ENCODE measurements around the gene TRMT2A. TPM values are rescaled to one million over a fixed set of nuclear protein-coding genes. Genes with fewer than 3 reads are reported as not detected.

The TRMT2A gene
- polyA plus RNA-seq, 1 of the 3 experiments (the other 2 are of a cell fraction) = 54.6 TPM

DNA sequence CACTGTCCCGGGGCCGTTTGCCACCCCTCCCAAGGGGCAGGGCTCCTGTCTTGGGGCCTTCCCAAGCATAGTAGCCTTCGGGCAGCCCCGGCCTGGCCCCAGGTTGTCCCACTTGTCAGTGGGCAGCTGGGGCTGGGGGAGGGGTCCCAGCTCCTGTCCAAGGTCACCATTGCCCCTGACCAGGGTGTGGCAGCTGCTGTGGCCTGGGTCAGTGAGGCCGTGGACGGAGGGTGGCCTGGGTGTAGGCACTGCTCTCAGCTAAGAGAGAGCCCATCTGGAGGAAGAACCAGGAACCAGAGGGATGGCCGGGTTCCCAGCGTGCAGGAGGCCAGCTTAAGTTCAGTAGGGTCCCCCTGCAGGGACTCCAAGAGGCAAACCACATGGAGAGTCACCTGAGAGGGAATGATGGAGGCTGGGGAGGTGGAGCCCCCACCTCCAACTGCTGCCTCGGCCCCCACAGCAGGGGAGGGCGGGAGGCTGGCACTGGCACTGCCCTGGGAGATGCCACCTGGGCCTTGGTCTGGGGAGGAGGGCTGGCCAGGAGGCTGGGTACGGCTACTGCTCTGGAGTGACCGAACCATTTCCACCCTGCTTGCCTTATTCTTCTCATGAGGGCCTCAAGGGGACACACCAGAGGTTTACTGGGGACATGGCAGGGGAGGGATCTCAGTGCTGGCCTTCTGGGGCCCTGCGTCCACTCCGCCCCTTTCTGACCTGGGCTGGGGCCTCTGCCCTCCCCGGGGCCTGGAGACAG lies 40.6 kb upstream of the TRMT2A start:
- H3K27ac ChIP-seq (ENCODE audit: low read depth in 2 of 2, low read length in 1 of 2) = no peak overlapping the region
- no peaks in the 10 kb centered on the region for H3K9me3 ChIP-seq
- H3K79me2 ChIP-seq (ENCODE audit: insufficient read depth) = 0 out of 2 replicates have a peak, but pooled peaks cover 4% of the 10 kb centered on the region
- ChIA-PET POLR2A (interaction anchor here (0.6 to 1.4 kb wide), 6 partner anchors 80 to 702 kb away, joined by 3 to 6 read pairs (median 3); partner anchors contain the start of gene ZNF74), CTCF (interaction anchor here (0.6 to 5.1 kb wide), 44 partner anchors 8 to 383 kb away, joined by 3 to 87 read pairs (median 5); partner anchors contain the start of gene DGCR6L)
- H3K4me3 ChIP-seq (ENCODE audit: low read depth in 2 of 2, low read length in 1 of 2) = no peak overlapping the region
- H4K20me1 ChIP-seq (ENCODE audit: insufficient read depth) = no peaks in the 10 kb centered on the region
- peaks cover 0 to 35% of the 10 kb centered on the region in 2 experiments; a peak in 1 of 4 replicates for H3K4me1 ChIP-seq (ENCODE audit: control insufficient read depth in 1 of 2, insufficient read depth in 2 of 2, low read depth in 1 of 2, low read length in 1 of 2)
- peaks cover 0 to 2% of the 10 kb centered on the region in 2 experiments for H3K36me3 ChIP-seq (replicated peaks in 1 of 2; ENCODE audit: control insufficient read depth in 1 of 2, insufficient read depth in 2 of 2, low read length in 1 of 2)
- TF ChIP-seq MEF2A (IDR thresholded peaks at IDR 0.05; ENCODE audit: borderline replicate concordance, low read depth) (no peak), RAD21 (IDR thresholded peaks at IDR 0.05; ENCODE audit: low read length) (no peak), FOXM1 (IDR thresholded peaks at IDR 0.05; ENCODE audit: low read depth) (no peak), RCOR1 (IDR thresholded peaks at IDR 0.05; ENCODE audit: low read length) (no peak), ELF1 (IDR thresholded peaks at IDR 0.05) (no peak), GATA2 (CRISPR knock-in tag; IDR thresholded peaks at IDR 0.05) (no peak), CHD2 (IDR thresholded peaks at IDR 0.05; ENCODE audit: low read length, partially characterized antibody) (no peak), POLR2AphosphoS5 (IDR thresholded peaks at IDR 0.05; ENCODE audit: low read depth, low read length) (no peak), SMC3 (IDR thresholded peaks at IDR 0.05; ENCODE audit: low read depth, low read length) (no peak), RXRA (IDR thresholded peaks at IDR 0.05; ENCODE audit: borderline replicate concordance, low read depth) (no peak), TEAD4 (IDR thresholded peaks at IDR 0.05; ENCODE audit: borderline replicate concordance, insufficient read depth) (no peak), FOXJ3 (CRISPR knock-in tag; IDR thresholded peaks at IDR 0.05) (no peak), NFIC (IDR thresholded peaks at IDR 0.05; ENCODE audit: borderline replicate concordance) (no peak)
- TF ChIP-seq, protein P1, sequence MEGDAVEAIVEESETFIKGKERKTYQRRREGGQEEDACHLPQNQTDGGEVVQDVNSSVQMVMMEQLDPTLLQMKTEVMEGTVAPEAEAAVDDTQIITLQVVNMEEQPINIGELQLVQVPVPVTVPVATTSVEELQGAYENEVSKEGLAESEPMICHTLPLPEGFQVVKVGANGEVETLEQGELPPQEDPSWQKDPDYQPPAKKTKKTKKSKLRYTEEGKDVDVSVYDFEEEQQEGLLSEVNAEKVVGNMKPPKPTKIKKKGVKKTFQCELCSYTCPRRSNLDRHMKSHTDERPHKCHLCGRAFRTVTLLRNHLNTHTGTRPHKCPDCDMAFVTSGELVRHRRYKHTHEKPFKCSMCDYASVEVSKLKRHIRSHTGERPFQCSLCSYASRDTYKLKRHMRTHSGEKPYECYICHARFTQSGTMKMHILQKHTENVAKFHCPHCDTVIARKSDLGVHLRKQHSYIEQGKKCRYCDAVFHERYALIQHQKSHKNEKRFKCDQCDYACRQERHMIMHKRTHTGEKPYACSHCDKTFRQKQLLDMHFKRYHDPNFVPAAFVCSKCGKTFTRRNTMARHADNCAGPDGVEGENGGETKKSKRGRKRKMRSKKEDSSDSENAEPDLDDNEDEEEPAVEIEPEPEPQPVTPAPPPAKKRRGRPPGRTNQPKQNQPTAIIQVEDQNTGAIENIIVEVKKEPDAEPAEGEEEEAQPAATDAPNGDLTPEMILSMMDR (IDR thresholded peaks at IDR 0.05) = no peak
- TF ChIP-seq, protein P2, sequence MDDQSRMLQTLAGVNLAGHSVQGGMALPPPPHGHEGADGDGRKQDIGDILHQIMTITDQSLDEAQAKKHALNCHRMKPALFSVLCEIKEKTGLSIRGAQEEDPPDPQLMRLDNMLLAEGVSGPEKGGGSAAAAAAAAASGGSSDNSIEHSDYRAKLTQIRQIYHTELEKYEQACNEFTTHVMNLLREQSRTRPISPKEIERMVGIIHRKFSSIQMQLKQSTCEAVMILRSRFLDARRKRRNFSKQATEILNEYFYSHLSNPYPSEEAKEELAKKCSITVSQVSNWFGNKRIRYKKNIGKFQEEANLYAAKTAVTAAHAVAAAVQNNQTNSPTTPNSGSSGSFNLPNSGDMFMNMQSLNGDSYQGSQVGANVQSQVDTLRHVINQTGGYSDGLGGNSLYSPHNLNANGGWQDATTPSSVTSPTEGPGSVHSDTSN (IDR thresholded peaks at IDR 0.05) = no peak
- TF ChIP-seq, protein P3, sequence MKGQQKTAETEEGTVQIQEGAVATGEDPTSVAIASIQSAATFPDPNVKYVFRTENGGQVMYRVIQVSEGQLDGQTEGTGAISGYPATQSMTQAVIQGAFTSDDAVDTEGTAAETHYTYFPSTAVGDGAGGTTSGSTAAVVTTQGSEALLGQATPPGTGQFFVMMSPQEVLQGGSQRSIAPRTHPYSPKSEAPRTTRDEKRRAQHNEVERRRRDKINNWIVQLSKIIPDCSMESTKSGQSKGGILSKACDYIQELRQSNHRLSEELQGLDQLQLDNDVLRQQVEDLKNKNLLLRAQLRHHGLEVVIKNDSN (IDR thresholded peaks at IDR 0.05; ENCODE audit: borderline replicate concordance, low read depth) = no peak
- TF ChIP-seq, protein P4, sequence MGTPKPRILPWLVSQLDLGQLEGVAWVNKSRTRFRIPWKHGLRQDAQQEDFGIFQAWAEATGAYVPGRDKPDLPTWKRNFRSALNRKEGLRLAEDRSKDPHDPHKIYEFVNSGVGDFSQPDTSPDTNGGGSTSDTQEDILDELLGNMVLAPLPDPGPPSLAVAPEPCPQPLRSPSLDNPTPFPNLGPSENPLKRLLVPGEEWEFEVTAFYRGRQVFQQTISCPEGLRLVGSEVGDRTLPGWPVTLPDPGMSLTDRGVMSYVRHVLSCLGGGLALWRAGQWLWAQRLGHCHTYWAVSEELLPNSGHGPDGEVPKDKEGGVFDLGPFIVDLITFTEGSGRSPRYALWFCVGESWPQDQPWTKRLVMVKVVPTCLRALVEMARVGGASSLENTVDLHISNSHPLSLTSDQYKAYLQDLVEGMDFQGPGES (IDR thresholded peaks at IDR 0.05; ENCODE audit: low read depth, low read length) = no peak
- no peaks in the 10 kb centered on the region for H3F3A ChIP-seq (replicated peaks; ENCODE audit: insufficient read depth)
- H2AFZ ChIP-seq (ENCODE audit: low read depth) = no peak overlapping the region
- H3K4me2 ChIP-seq = no peak overlapping the region
- no peaks in the 10 kb centered on the region for H3K9me2 ChIP-seq
- H3K9ac ChIP-seq = no peak overlapping the region
- no peaks in the 10 kb centered on the region for H3K27me3 ChIP-seq (ENCODE audit: insufficient read depth)
- WGBS (ENCODE audit: low lambda C conversion rate) = 60% methylated on average over 2 of the region's 15 CpGs
- DNase-seq = no peak

Measured in SK-N-SH (cell line).